HEK293 (cell line): ENCODE measurements around the gene RASGRP3.

ENCODE experiments used
- CTCF ChIA-PET: fragments of 350-600 bp; formaldehyde crosslinking; extraction: SDS; loops from one replicate; lab custom pipeline; 2021; ENCODE audit warnings: antibody characterized with exemption; lab: Yijun Ruan, JAX
- POLR2A ChIA-PET: fragments of 300-600 bp; formaldehyde crosslinking; extraction: SDS; loops from one replicate; lab custom pipeline; 2020; ENCODE audit warnings: antibody characterized with exemption, inconsistent platforms; lab: Yijun Ruan, JAX
- H3K27ac ChIP-seq: fragments of 200-500 bp; sonication (Bioruptor generic); 2 replicates; pipeline ENCODE4 v1.5.1; 2014; ENCODE audit warnings: low read depth, low read length, control low read depth, inconsistent platforms; ENCODE audit errors: extremely low read depth
- H3K36me3 ChIP-seq, 2 experiments: fragments of 200-500 bp in 1 of 2; sonication (Bioruptor generic) in 1 of 2; 1 replicate in 1 of 2; 2 replicates in 1 of 2; pipeline ENCODE4 v1.5.1; 2014 to 2017; ENCODE audit warnings: inconsistent platforms in 2 of 2, low read length in 2 of 2; ENCODE audit not compliant: control insufficient read depth in 2 of 2, insufficient read depth in 1 of 2
- H3K4me1 ChIP-seq: fragments of 200-500 bp; sonication (Bioruptor generic); 2 replicates; pipeline ENCODE4 v1.5.1; 2014; ENCODE audit warnings: mild to moderate bottlenecking, low read length, inconsistent platforms; ENCODE audit not compliant: control insufficient read depth, insufficient read depth
- H3K4me3 ChIP-seq: 2 replicates; pipeline ENCODE4 v1.5.1; 2011; ENCODE audit warnings: low read depth, mild to moderate bottlenecking, control low read depth, low read length, moderate library complexity
- H3K9me3 ChIP-seq: fragments of 200-500 bp; sonication (Bioruptor generic); 2 replicates; pipeline ENCODE4 v1.5.1; 2014; ENCODE audit warnings: low read depth, low read length, inconsistent platforms; ENCODE audit not compliant: control insufficient read depth, insufficient read depth
- BCL11A ChIP-seq: fragments of 450-650 bp; formaldehyde crosslinking; IDR thresholded peaks from 2 replicates; pipeline ENCODE4 v1.5.1; 2016; ENCODE audit warnings: low read depth, missing biosample characterization, missing genetic modification characterization
- KLF7 ChIP-seq: fragments of 450-650 bp; formaldehyde crosslinking; IDR thresholded peaks from 2 replicates; pipeline ENCODE4 v1.5.1; 2016; ENCODE audit warnings: missing biosample characterization, missing genetic modification characterization, borderline replicate concordance
- KLF8 ChIP-seq: fragments of 450-650 bp; formaldehyde crosslinking; IDR thresholded peaks from 2 replicates; pipeline ENCODE4 v1.5.1; 2016; ENCODE audit warnings: missing biosample characterization, missing genetic modification characterization
- RBAK ChIP-seq: fragments of 450-650 bp; formaldehyde crosslinking; IDR thresholded peaks from 2 replicates; pipeline ENCODE4 v1.5.1; 2016; ENCODE audit warnings: missing biosample characterization, missing genetic modification characterization
- SP2 ChIP-seq: fragments of 450-650 bp; formaldehyde crosslinking; IDR thresholded peaks from 2 replicates; pipeline ENCODE4 v1.5.1; 2016; ENCODE audit warnings: missing biosample characterization, missing genetic modification characterization
- ZBTB7A ChIP-seq: fragments of 450-650 bp; formaldehyde crosslinking; IDR thresholded peaks from 2 replicates; pipeline ENCODE4 v1.5.1; 2016; ENCODE audit warnings: low read depth, missing biosample characterization, missing genetic modification characterization
- ZBTB8A ChIP-seq: fragments of 450-650 bp; formaldehyde crosslinking; IDR thresholded peaks from 2 replicates; pipeline ENCODE4 v1.5.1; 2016; ENCODE audit warnings: missing biosample characterization, missing genetic modification characterization
- ZFP41 ChIP-seq: fragments of 450-650 bp; formaldehyde crosslinking; IDR thresholded peaks from 2 replicates; pipeline ENCODE4 v1.5.1; 2016; ENCODE audit warnings: missing biosample characterization, missing genetic modification characterization, borderline replicate concordance
- ZNF350 ChIP-seq: fragments of 450-650 bp; formaldehyde crosslinking; IDR thresholded peaks from 2 replicates; pipeline ENCODE4 v1.5.0; 2017; ENCODE audit warnings: missing biosample characterization, mild to moderate bottlenecking, missing genetic modification characterization
- ZNF404 ChIP-seq: fragments of 450-650 bp; formaldehyde crosslinking; IDR thresholded peaks from 2 replicates; pipeline ENCODE4 v1.5.1; 2017; ENCODE audit warnings: missing biosample characterization, missing genetic modification characterization
- ZNF426 ChIP-seq: fragments of 450-650 bp; formaldehyde crosslinking; IDR thresholded peaks from 2 replicates; pipeline ENCODE4 v1.5.1; 2017; ENCODE audit warnings: missing biosample characterization, missing genetic modification characterization, mild to moderate bottlenecking, inconsistent platforms, moderate library complexity
- ZNF473 ChIP-seq: fragments of 450-650 bp; formaldehyde crosslinking; IDR thresholded peaks from 2 replicates; pipeline ENCODE4 v1.5.1; 2017; ENCODE audit warnings: missing biosample characterization, missing genetic modification characterization
- ZNF501 ChIP-seq: fragments of 450-650 bp; formaldehyde crosslinking; IDR thresholded peaks from 2 replicates; pipeline ENCODE4 v1.5.1; 2016; ENCODE audit warnings: missing biosample characterization, missing genetic modification characterization
- ZNF600 ChIP-seq: fragments of 450-650 bp; formaldehyde crosslinking; IDR thresholded peaks from 2 replicates; pipeline ENCODE4 v1.5.1; 2016; ENCODE audit warnings: missing biosample characterization, missing genetic modification characterization
- ZNF791 ChIP-seq: fragments of 450-650 bp; formaldehyde crosslinking; IDR thresholded peaks from 2 replicates; pipeline ENCODE4 v1.5.1; 2016; ENCODE audit warnings: missing biosample characterization, missing genetic modification characterization
- ZNF837 ChIP-seq: fragments of 450-650 bp; formaldehyde crosslinking; IDR thresholded peaks from 2 replicates; pipeline ENCODE4 v1.5.1; 2016; ENCODE audit warnings: missing biosample characterization, missing genetic modification characterization
- TF ChIP-seq, protein P1 (sequence below): IDR thresholded peaks from 2 replicates; pipeline ENCODE4 v1.6.1; 2011; ENCODE audit warnings: mild to moderate bottlenecking, low read depth, low read length, borderline replicate concordance
- TF ChIP-seq, protein P2 (sequence below): fragments of 450-650 bp; formaldehyde crosslinking; IDR thresholded peaks from 2 replicates; pipeline ENCODE4 v1.5.0; 2017; ENCODE audit warnings: missing biosample characterization, missing genetic modification characterization, borderline replicate concordance
- TF ChIP-seq, protein P3 (sequence below): fragments of 450-650 bp; formaldehyde crosslinking; IDR thresholded peaks from 2 replicates; pipeline ENCODE4 v1.5.1; 2016; ENCODE audit warnings: missing biosample characterization, missing genetic modification characterization, borderline replicate concordance
- TF ChIP-seq, protein P4 (sequence below): fragments of 450-650 bp; formaldehyde crosslinking; IDR thresholded peaks from 2 replicates; pipeline ENCODE4 v1.5.1; 2016; ENCODE audit warnings: missing biosample characterization, missing genetic modification characterization
- TF ChIP-seq, protein P5 (sequence below): fragments of 450-650 bp; formaldehyde crosslinking; IDR thresholded peaks from 2 replicates; pipeline ENCODE4 v1.5.1; 2016; ENCODE audit warnings: missing biosample characterization, missing genetic modification characterization, borderline replicate concordance
- TF ChIP-seq, protein P6 (sequence below): fragments of 450-650 bp; IDR thresholded peaks from 2 replicates; pipeline ENCODE4 v1.5.1; 2018; ENCODE audit warnings: missing biosample characterization, missing genetic modification characterization

RASGRP3 gene

DNA sequence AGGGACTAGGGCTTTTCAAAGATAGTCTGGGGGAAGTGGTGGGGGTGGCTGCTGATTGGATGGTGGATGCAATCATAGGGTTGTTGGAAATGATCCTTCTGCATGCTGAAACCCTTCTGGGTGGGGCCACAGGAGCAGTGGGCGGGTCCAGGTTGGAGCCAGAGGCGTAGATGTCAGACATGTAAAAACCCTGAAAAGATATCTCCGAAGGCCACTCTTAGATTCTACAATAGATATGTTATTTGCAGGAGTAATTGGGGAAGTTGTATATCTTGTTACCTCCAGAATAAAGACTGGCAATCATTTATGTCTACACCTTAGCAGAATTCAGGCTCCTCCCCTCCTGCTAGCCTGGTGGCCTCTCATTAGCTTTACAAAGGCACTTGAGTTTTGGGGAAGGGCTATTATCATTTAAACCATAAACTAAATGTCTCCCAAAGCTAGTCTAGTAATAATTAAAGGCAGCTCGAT, 130.8 kb downstream of the RASGRP3 start:
- TF ChIP-seq ZBTB8A (tag by site-specific recombination), result no peak
- TF ChIP-seq, protein P1, sequence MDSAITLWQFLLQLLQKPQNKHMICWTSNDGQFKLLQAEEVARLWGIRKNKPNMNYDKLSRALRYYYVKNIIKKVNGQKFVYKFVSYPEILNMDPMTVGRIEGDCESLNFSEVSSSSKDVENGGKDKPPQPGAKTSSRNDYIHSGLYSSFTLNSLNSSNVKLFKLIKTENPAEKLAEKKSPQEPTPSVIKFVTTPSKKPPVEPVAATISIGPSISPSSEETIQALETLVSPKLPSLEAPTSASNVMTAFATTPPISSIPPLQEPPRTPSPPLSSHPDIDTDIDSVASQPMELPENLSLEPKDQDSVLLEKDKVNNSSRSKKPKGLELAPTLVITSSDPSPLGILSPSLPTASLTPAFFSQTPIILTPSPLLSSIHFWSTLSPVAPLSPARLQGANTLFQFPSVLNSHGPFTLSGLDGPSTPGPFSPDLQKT, result no peak
- no peak for TF ChIP-seq ZNF350 (tag by site-specific recombination)
- no peak for TF ChIP-seq ZNF600 (tag by site-specific recombination)
- TF ChIP-seq, protein P2, sequence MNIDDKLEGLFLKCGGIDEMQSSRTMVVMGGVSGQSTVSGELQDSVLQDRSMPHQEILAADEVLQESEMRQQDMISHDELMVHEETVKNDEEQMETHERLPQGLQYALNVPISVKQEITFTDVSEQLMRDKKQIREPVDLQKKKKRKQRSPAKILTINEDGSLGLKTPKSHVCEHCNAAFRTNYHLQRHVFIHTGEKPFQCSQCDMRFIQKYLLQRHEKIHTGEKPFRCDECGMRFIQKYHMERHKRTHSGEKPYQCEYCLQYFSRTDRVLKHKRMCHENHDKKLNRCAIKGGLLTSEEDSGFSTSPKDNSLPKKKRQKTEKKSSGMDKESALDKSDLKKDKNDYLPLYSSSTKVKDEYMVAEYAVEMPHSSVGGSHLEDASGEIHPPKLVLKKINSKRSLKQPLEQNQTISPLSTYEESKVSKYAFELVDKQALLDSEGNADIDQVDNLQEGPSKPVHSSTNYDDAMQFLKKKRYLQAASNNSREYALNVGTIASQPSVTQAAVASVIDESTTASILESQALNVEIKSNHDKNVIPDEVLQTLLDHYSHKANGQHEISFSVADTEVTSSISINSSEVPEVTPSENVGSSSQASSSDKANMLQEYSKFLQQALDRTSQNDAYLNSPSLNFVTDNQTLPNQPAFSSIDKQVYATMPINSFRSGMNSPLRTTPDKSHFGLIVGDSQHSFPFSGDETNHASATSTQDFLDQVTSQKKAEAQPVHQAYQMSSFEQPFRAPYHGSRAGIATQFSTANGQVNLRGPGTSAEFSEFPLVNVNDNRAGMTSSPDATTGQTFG (tag by site-specific recombination), result no peak
- no peak for TF ChIP-seq SP2 (tag by site-specific recombination)
- TF ChIP-seq ZNF837 (tag by site-specific recombination), result no peak
- no peak for TF ChIP-seq ZNF426 (tag by site-specific recombination)
- TF ChIP-seq, all 188 proteins: peak for 0
- H3K27ac ChIP-seq, result no peak overlapping the region
- POLR2A ChIA-PET, result no interaction called here
- CTCF ChIA-PET, result no interaction called here
- no peaks in the 10 kb centered on the region for H3K4me1 ChIP-seq
- H3K4me3 ChIP-seq, result no peak overlapping the region
- no peaks in the 10 kb centered on the region for H3K9me3 ChIP-seq
- H3K36me3 ChIP-seq, result no peaks in the 10 kb centered on the region

DNA sequence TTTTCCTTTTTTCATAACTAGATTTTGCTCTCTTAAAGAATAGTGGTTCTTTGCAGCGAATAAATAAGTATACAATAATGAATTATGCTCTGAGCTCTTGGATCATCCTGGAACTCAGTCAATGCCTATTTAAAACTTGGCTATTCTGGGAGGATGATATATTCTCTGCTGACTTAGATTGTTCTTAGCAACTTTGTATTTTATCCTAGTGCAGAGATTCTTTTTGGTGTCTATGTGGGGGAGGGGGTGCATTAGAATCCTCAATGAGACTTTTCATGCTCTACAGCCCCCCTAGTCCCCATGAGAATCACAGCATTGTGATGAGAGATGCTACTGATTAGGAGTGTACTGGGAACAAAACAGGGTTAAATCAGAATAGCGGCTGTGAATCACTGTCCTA, 131.5 kb downstream of the RASGRP3 start:
- Histone ChIP-seq H3K4me1 (no peaks in the 10 kb centered on the region), H3K9me3 (no peaks in the 10 kb centered on the region), H3K36me3 (no peaks in the 10 kb centered on the region), H3K4me3 (no peak overlapping the region), H3K27ac (no peak overlapping the region)
- POLR2A ChIA-PET, result no interaction called here
- CTCF ChIA-PET, result no interaction called here
- TF ChIP-seq ZNF501 (tag by site-specific recombination) (no peak), ZBTB7A (tag by site-specific recombination) (no peak), ZNF473 (no peak), BCL11A (tag by site-specific recombination) (no peak), KLF7 (no peak), ZNF791 (no peak), ZNF404 (tag by site-specific recombination) (no peak), KLF8 (tag by site-specific recombination) (no peak), ZFP41 (tag by site-specific recombination) (no peak), RBAK (tag by site-specific recombination) (no peak)
- TF ChIP-seq, protein P3, sequence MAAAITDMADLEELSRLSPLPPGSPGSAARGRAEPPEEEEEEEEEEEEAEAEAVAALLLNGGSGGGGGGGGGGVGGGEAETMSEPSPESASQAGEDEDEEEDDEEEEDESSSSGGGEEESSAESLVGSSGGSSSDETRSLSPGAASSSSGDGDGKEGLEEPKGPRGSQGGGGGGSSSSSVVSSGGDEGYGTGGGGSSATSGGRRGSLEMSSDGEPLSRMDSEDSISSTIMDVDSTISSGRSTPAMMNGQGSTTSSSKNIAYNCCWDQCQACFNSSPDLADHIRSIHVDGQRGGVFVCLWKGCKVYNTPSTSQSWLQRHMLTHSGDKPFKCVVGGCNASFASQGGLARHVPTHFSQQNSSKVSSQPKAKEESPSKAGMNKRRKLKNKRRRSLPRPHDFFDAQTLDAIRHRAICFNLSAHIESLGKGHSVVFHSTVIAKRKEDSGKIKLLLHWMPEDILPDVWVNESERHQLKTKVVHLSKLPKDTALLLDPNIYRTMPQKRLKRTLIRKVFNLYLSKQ (tag by site-specific recombination), result no peak
- TF ChIP-seq, protein P4, sequence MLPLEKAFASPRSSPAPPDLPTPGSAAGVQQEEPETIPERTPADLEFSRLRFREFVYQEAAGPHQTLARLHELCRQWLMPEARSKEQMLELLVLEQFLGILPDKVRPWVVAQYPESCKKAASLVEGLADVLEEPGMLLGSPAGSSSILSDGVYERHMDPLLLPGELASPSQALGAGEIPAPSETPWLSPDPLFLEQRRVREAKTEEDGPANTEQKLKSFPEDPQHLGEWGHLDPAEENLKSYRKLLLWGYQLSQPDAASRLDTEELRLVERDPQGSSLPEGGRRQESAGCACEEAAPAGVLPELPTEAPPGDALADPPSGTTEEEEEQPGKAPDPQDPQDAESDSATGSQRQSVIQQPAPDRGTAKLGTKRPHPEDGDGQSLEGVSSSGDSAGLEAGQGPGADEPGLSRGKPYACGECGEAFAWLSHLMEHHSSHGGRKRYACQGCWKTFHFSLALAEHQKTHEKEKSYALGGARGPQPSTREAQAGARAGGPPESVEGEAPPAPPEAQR, result no peak
- TF ChIP-seq, protein P5, sequence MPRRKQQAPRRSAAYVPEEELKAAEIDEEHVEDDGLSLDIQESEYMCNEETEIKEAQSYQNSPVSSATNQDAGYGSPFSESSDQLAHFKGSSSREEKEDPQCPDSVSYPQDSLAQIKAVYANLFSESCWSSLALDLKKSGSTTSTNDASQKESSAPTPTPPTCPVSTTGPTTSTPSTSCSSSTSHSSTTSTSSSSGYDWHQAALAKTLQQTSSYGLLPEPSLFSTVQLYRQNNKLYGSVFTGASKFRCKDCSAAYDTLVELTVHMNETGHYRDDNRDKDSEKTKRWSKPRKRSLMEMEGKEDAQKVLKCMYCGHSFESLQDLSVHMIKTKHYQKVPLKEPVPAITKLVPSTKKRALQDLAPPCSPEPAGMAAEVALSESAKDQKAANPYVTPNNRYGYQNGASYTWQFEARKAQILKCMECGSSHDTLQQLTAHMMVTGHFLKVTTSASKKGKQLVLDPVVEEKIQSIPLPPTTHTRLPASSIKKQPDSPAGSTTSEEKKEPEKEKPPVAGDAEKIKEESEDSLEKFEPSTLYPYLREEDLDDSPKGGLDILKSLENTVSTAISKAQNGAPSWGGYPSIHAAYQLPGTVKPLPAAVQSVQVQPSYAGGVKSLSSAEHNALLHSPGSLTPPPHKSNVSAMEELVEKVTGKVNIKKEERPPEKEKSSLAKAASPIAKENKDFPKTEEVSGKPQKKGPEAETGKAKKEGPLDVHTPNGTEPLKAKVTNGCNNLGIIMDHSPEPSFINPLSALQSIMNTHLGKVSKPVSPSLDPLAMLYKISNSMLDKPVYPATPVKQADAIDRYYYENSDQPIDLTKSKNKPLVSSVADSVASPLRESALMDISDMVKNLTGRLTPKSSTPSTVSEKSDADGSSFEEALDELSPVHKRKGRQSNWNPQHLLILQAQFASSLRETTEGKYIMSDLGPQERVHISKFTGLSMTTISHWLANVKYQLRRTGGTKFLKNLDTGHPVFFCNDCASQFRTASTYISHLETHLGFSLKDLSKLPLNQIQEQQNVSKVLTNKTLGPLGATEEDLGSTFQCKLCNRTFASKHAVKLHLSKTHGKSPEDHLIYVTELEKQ (tag by site-specific recombination), result no peak
- TF ChIP-seq, protein P6, sequence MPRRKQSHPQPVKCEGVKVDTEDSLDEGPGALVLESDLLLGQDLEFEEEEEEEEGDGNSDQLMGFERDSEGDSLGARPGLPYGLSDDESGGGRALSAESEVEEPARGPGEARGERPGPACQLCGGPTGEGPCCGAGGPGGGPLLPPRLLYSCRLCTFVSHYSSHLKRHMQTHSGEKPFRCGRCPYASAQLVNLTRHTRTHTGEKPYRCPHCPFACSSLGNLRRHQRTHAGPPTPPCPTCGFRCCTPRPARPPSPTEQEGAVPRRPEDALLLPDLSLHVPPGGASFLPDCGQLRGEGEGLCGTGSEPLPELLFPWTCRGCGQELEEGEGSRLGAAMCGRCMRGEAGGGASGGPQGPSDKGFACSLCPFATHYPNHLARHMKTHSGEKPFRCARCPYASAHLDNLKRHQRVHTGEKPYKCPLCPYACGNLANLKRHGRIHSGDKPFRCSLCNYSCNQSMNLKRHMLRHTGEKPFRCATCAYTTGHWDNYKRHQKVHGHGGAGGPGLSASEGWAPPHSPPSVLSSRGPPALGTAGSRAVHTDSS (tag by site-specific recombination), result no peak
